ENCODE data around the gene BIRC5.
"Not testable (repeated sequence)": the region's sequence is repeated elsewhere in the genome, so short reads cannot be mapped to it uniquely, and the experiment has no call there.

BIRC5 gene

GRCh38 chr17:78225088-78225865, 11.2 kb downstream of the BIRC5 start:
- no peak for DNase-seq (ENCODE audit: low spot score)

GRCh38 chr17:78226055-78226758, 12.2 kb downstream of the BIRC5 start:
- peak; percentile 37 for DNase-seq (ENCODE audit: low spot score)

DNA sequence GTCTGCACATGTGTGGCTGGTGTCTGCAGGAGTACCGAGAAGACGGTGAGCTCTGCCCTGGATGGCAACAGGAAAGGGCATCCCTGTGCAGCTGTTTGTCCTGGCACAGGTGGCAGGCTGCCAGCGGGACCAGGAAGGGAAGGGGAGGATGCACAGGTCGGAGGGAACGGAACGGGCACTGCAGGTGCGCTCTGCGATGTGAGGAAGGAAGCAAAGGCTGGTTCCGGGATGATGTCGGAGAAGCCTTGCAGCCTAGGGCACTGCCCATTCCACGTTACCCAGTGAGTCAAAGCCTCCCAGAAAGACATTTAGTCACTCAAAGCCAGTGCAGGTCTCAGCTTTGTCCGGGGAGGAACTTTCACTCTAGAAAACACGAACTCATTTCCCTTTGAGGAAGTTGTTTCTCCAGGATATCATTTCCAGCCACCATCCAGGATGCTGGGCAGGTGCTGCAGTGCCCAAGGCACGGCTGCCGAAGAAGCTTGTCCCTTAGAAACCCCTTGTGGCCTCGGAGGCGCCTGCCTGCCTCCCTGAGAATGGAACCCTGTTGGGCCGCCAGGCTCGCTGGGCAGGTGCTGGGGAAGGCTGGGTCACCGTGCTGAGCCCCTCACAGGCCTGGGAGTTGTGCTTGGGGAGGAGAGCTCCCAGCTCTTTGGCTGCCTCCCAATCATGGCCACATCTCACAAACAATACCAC, 12.9 kb downstream of the BIRC5 start:
- no peak for DNase-seq (ENCODE audit: low spot score)

- no peak for DNase-seq (ENCODE audit: low spot score)
Measured at GRCh38 chr17:78227455-78227916, 13.4 kb downstream of the BIRC5 start.

- DNase-seq (ENCODE audit: low spot score) = no peak
Measured at GRCh38 chr17:78228176-78228575, 14.1 kb downstream of the BIRC5 start.

- no peak for DNase-seq (ENCODE audit: low spot score)
Measured at GRCh38 chr17:78230252-78230962, 16.4 kb downstream of the BIRC5 start.

- no peak for DNase-seq (ENCODE audit: low spot score)
Measured at GRCh38 chr17:78230996-78231935, 17.2 kb downstream of the BIRC5 start, which contains the start of gene TMEM235. TSS of gene TMEM235 (plus strand) at chr17:78231631. CDS start at chr17:78232024, 393 bp downstream.

DNA sequence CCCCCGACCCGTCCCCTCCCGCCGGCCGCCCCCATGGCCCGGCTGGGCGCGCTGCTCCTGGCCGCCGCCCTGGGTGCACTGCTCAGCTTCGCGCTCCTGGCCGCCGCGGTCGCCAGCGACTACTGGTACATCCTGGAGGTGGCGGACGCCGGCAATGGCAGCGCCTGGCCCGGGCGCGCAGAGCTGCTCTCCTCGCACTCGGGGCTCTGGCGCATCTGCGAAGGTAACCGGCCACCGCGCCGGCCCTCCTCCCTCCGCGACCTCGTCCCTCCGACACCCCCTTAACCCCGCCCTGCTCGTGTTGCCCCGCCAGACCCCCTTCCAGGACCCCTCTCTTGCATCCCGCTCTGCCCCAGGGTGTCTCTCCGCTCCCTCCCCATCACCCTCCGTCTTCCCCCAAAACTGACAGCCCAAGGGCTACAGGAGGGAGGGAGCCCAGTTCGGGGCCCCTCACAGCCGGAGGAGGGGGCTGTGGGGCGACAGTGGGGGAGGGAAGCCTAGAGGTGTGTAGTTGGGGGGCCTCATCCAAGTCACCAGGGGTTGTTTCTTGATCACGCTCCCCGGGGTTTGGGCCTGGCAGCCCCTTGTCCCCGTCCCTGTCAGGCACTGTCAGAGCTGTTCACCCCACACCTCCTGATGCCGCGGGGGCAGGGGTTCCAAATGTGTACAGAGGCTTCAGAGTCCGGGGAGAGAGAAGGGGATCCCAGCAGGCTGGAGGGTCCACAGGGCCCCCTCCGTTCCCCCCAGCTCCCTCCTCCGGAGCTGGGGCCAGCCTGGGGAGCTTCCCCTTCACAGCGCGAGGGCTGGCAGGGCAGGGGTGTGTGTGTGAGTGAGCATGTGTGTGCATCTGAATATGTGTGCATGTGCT, 18.2 kb downstream of the BIRC5 start:
- no peak for DNase-seq (ENCODE audit: low spot score)

- DNase-seq (ENCODE audit: low spot score) = no peak
Measured at GRCh38 chr17:78232859-78233173, 18.8 kb downstream of the BIRC5 start.

DNA sequence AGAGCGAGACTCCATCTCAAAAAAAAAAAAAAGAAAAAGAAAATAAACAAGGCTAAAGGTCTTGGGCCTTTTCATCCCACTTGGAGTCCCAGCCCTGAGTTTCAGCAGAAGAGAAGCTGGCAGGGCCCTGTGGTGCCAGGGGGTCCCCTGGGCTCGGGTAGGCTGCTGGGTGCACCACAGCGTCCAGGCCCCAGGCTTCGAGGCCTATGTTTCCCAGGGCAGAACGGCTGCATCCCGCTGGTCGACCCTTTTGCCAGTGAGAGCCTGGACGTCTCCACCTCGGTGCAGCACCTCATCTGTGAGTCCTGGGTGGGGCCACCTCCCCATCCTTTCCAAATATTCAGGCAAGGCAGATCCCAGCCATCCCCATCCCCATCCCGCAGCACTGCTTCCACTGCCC, 19.6 kb downstream of the BIRC5 start:
- DNase-seq (ENCODE audit: low spot score) = no peak

DNA sequence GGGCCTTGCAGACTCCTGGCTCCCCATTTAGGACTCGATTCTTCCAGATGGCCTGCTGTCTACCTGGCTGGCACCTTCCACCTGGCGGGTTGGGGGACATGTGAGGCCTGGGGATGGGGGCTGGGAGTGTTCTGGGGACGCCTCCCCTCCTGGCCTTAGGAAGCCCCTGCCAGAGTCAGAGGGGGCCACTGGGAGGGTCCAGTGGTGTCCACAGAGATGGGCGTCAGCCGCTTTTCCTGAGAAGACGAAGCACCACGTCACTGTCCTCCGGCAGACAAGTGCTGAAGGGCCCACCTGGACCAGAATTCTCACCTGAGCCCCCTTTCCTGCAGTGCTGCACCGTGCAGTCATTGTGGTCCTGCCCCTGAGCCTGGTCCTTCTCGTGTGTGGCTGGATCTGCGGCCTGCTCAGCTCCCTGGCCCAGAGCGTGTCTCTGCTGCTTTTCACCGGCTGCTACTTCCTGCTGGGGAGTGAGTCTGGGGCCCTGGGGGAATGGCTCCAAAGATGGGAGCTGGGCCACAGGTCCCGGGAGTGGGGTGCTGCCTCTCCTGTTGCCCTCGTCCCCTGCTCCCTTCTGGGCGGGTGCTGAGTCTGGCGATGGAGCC, 20.3 kb downstream of the BIRC5 start:
- no peak for DNase-seq (ENCODE audit: low spot score)

- DNase-seq (ENCODE audit: low spot score) = not testable (repeated sequence)
Measured at GRCh38 chr17:78235022-78235421, 21.0 kb downstream of the BIRC5 start.

DNA sequence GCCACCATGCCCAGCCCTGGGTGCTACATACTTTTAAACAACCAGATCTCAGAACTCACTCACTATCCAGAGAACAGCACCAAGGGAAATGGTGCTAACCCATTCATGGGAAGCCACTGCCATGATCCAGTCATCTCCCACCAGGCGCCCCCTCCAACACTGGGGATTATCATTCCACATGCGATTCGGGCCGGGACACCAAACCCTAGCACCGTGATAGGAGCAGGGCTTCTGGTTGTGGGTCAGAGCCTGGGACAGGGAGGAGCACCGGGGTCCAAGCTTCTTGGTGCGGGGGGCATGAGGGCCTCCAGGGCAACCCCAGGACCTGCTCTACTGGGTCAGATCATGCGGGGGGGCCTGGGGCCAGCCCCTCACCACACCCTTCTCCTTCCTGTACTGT, 21.8 kb downstream of the BIRC5 start:
- no peak for DNase-seq (ENCODE audit: low spot score)

DNA sequence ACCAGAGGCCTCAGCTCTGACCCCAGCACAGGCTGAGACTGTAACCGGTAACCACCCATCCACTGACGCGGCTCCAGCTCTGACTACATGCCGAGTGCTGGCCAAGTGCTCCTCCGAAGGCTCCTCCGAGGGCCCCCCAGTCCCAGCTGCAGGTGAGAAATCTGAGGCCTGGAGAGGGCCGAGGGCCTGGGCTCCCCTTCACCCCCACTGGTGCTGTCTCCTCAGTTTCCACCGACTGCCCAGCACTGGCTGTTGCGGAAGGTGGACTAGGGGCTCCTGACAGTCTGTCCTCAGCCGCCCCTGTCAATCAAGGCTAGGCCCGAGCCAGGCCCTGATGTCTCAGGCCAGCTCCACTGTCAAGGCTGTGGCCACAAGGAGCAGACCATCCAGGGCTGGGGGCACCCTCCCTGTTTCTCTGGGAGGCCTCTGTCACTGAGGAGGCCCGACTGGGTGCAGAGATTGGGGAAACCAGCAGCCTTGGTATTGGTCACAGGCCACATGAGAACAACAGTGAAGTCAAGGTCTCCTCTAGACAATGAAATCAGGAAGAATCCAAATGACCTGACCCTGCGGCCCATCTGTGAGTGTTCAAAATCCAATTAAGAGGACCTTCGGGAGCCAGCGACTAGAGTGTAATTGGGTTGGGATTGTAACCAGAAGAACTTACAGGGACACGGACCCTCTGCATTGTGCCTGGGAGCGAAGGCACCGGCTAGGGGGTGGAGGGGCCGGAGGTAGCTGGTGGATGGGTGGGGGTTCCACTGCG, 22.5 kb downstream of the BIRC5 start:
- DNase-seq (ENCODE audit: low spot score) = no peak

GRCh38 chr17:78237401-78238012, 23.5 kb downstream of the BIRC5 start:
- no peak for DNase-seq (ENCODE audit: low spot score)

DNA sequence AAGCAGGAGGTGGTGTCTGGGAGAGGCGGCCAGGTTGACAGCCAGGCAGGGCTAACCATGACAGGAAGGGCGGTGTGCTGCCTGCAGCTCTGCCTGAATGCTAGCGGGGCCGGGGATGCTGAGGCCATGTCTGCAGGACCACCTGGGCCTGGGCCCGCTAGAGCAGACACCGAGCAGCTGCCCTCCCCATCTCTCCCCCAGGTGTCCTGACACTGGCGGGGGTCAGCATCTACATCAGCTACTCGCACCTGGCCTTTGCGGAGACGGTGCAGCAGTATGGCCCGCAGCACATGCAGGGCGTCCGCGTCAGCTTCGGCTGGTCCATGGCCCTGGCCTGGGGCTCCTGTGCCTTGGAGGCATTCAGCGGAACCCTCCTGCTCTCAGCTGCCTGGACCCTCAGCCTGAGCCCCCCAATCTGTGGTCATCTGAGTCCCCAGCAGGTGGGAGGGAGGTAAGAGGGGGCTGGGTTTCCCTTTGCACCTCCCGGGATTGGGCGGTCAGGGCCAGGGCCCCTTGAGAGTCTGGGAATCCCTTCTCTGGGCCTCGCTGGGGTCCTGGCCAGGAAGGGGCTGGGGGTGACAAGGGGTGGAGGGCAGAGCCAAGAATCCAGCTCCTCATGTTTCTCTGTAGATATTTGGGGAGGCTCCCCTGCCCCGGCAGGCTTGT, 24.9 kb downstream of the BIRC5 start:
- no peak for DNase-seq (ENCODE audit: low spot score)

DNA sequence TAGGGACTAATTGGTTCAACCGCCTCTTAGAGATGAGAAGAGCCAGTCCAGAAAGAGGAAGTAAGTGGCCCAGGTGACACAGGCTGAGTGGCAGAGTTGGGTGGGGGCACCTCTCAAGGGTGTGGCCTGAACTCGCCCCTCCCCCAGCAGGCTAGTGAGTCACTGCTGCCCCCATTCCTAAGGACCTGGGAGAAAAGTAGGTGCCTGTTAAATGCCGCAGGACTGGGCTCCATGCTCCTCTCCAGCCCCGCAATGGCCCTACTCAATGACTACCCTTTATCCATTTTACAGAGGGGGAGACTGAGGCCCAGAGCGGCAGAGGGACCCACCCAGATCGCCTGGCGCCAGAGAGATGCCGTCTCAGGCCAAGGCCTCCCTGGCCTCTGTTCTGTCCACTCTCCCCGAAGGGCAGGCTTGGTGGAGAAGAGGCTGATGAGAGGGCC, 25.5 kb downstream of the BIRC5 start:
- no peak for DNase-seq (ENCODE audit: low spot score)
